UCSD-AML1 (cell line): ENCODE results near the gene TSPAN11.
"Not testable (repeated sequence)": the region's sequence is repeated elsewhere in the genome, so short reads cannot be mapped to it uniquely, and the experiment has no call there.

ENCODE experiments used
- DNase-seq: peaks from one replicate; lab custom pipeline; 2025; ENCODE audit not compliant: unreplicated experiment; lab: John Stamatoyannopoulos, UW

TSPAN11 gene

GRCh38 chr12:31017535-31017934 lies 91.0 kb downstream of the TSPAN11 start:
- no peak for DNase-seq

GRCh38 chr12:31018106-31018789 lies 91.7 kb downstream of the TSPAN11 start:
- DNase-seq: no peak

- no peak for DNase-seq
Observed at GRCh38 chr12:31018790-31019505, 92.4 kb downstream of the TSPAN11 start.

- DNase-seq: no peak
Observed at GRCh38 chr12:31019561-31019960, 93.0 kb downstream of the TSPAN11 start.

GRCh38 chr12:31019976-31020375 lies 93.4 kb downstream of the TSPAN11 start:
- DNase-seq: no peak

- no peak for DNase-seq
Observed at GRCh38 chr12:31020385-31021166, 94.0 kb downstream of the TSPAN11 start.

GRCh38 chr12:31021181-31021580 lies 94.6 kb downstream of the TSPAN11 start:
- no peak for DNase-seq

GRCh38 chr12:31021809-31022494 lies 95.4 kb downstream of the TSPAN11 start:
- no peak for DNase-seq

- DNase-seq: no peak
Observed at GRCh38 chr12:31023271-31023724, 96.8 kb downstream of the TSPAN11 start.

GRCh38 chr12:31026202-31026601 lies 99.7 kb downstream of the TSPAN11 start:
- DNase-seq: no peak

- DNase-seq: not testable (repeated sequence)
Observed at GRCh38 chr12:31027006-31027405, 100.5 kb downstream of the TSPAN11 start.

- DNase-seq: no peak
Observed at GRCh38 chr12:31029468-31029867, 102.9 kb downstream of the TSPAN11 start.

GRCh38 chr12:31029916-31030562 lies 103.5 kb downstream of the TSPAN11 start:
- no peak for DNase-seq

GRCh38 chr12:31031951-31032335 lies 105.4 kb downstream of the TSPAN11 start:
- DNase-seq: no peak

GRCh38 chr12:31033146-31033545 lies 106.6 kb downstream of the TSPAN11 start:
- DNase-seq: no peak

GRCh38 chr12:31033681-31034080 lies 107.1 kb downstream of the TSPAN11 start:
- no peak for DNase-seq

- no peak for DNase-seq
Observed at GRCh38 chr12:31034372-31034771, 107.8 kb downstream of the TSPAN11 start.

- DNase-seq: no peak
Observed at GRCh38 chr12:31035226-31035625, 108.7 kb downstream of the TSPAN11 start.

- no peak for DNase-seq
Observed at GRCh38 chr12:31035967-31036665, 109.6 kb downstream of the TSPAN11 start.

- no peak for DNase-seq
Observed at GRCh38 chr12:31037028-31037427, 110.5 kb downstream of the TSPAN11 start.
